HG03097 (cell line): ENCODE results near the gene SLC6A9.
A peak's percentile ranks its signal among the peaks of the same experiment; 100 is the strongest.

ENCODE experiments used
- ATAC-seq: cut with Tn5 transposase; IDR thresholded peaks from one replicate; pipeline ENCODE4 v1.9.1; 2021; ENCODE audit not compliant: unreplicated experiment, low FRiP score

SLC6A9 gene

DNA sequence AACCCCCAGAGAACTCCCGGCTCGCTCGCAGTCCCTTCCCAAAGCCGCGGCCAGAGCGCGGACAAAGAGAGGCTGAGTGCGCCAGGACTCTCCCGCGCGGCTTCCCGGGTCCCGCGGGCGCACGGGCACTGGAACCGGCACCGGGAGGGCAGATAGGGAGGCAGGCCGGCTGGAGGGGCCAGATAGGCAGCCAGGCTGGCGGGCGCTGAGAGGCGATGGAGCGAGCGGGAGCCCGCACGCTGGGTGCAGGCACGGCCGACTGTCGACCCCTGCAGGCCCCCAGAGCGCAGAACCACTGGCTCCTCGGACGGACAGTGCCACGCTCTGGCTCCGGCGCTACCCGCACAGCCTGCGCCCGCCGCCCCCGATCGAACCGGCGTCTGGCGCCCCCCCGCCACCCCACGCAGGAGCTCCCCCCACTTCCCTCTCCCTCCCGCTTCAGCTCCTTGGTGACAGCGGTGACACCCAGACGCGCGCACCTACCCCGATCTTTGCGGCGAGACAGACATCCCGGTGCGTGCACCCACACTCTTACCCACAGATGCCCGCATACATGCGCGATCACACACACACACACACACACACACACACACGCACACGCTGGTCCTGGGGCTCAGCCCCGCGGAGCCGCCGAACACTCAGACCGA lies 534 bp downstream of the SLC6A9 start:
- peak; percentile 29 for ATAC-seq

DNA sequence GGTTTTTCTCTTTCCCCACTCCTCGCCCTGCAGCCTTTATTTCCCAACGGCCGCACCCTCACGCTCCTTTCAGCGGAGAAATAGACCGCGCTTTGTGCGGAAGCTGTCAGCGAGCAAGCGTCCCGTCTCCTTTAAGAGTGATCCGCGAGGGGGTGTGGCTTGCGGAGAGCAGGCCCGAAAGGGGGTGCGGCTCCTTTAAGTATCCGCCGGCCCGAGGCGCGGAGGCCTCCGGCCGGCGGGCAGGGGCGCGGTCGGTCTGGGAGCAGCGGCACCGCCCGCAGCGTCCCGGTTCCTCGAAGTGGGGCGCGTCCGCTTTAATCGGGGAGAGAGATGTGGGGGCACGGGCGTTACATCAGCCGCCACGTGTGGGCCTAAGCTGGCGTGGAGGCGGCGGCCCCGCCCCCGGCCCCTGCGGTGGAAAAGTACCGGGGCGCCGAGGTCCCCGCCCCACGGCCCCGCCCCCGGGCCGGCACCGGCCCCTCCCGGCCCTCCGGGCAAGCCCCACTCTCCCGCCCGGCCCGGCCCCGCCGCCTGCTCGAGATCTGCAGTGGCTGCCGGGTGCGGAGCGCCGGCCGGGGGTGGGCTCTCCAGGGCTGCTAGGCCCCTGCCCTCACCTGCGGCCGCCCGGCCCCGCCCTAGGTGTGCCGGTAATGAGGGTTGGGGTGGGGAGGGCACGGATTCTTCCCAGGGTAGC lies 1.2 kb downstream of the SLC6A9 start:
- ATAC-seq: peak; percentile 75

DNA sequence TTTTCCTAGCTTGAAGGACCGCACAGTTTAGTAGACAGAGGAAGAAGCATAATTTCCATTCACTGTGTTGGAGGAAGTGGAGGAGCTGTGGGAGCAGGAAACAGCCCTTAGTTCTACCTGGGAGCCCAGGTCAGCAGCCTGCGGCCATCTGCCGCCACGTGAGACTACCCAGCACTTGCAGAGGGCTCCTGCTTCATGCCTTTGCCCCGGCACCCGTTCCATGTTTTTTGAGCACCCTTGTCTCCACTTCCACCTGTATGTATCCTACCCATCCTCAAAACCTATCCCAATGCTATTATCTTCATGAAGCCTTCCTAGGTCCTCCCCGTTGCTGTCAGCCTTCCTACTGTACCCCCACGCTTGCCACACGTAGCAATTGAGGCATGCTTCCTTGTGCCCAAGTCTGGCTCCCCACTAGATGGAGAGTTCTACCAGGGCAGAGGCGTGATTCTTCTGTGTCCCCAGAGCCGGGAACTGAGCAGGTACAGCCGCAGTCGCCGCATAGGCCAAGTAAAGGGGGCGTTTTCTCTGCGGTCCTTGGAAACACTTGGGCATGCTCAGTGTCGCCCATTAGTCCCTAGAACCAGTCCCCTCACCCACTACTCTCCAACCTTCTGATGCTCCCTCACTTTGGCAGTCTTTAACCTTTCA lies 1.9 kb downstream of the SLC6A9 start:
- peak; percentile 17 for ATAC-seq

DNA sequence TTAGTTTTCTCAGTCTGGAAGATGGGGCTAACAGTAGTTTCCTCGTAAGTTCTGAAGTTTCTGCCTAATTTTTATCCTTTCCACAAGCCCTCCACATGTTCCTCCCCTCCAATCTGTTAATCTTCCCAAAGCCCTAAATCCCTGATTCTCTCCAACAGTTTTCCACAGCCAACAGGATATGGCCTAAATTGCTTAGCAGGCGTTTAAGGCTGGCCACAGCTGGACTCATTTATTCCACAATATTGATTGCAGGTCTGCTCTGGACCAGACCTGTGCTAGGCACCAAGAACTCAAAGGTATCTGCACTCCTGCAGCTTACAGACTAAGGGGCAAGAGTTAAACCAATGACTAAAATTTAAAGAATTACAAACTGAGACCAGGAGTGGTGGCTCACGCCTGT lies 3.9 kb downstream of the SLC6A9 start:
- ATAC-seq: no peak

DNA sequence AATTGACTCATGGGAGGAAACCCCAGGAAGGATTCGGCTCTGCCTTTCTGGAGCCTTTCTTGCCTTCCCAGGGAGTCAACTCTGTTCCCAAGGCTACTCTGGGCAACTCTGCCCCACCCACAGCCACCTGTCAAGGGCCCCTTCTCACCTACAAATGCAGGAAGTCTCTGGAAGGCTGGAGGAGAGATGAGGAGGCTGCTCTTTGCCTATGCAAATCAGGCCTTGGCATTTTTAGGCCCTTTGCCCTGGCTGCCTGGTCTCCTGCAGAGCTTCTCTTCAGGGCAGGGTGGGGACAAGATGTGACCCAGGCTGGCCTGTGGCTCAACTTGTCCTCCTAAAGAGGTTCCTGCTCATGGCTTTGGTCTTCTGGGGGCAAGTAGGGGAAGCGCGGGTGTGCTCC lies 5.4 kb downstream of the SLC6A9 start:
- no peak for ATAC-seq

DNA sequence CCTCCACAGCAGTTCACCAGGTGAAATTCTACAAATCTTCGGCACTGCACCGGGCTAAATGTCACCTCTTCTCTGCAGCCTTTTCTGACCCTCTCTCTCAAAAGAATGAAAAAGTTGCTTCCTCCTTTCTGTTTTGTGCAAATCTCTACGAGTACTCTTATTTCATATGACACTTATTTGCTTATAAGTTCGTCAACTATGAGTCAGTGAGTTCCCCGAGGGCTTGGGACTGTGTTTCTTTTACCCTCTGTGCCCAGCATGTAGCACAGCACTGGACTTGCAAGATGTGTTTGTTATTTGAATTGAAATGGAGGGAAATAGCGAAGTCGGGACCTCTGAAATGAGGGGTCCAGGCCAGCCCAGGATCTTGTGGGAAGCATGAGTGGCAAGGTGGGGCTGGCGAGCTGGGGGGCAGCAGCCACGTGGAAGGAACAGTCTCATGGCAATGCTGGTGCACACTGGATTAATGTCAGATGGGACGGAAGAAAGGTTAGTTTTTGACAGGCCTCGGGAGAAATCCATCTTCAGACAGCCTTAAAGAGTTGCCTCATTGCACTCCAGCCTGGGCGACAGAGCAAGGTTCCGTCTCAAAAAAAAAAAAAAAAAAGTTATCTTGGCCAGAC lies 6.2 kb downstream of the SLC6A9 start:
- no peak for ATAC-seq

DNA sequence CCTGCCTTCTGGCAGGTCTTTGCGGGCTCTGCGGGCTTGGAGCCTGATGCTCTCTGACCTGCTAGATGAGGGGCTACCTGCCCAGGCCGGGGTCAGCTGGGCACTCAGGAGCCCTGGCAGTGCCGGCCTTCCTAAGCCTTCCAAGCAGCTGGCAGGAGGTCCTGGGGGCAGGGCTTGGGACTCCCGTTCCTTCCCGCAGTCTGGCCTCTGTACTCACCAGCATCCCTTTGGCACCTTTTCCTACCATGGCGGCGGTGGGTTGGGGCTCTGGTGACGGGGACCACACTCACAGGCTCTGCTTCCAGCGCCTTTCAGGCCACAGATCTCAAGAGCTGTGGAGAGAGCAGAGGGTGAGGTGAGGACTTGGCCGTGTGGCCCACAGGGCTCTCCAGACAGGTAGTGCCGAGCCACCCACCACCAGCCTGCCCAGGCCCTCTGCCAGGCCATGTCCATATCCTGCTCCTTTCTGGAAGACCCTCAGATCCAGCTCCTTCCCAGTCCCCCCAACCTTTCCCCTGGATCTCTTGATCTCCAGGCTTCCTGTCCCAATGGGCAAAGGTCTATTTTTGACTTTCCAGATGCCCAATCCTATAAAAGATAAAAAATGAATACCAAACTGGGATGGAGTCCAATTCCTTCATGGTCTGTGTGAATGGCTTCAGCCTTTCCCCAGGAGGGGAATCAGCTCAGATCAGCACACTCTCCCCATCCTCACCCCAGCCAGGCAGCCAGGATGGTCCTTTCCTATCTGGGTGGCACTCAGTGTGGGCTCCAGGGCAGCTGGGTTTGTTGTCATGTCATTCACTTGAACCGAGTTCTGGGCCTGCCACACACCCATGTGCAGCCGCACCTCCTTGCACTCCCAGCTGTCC lies 7.0 kb downstream of the SLC6A9 start:
- no peak for ATAC-seq

DNA sequence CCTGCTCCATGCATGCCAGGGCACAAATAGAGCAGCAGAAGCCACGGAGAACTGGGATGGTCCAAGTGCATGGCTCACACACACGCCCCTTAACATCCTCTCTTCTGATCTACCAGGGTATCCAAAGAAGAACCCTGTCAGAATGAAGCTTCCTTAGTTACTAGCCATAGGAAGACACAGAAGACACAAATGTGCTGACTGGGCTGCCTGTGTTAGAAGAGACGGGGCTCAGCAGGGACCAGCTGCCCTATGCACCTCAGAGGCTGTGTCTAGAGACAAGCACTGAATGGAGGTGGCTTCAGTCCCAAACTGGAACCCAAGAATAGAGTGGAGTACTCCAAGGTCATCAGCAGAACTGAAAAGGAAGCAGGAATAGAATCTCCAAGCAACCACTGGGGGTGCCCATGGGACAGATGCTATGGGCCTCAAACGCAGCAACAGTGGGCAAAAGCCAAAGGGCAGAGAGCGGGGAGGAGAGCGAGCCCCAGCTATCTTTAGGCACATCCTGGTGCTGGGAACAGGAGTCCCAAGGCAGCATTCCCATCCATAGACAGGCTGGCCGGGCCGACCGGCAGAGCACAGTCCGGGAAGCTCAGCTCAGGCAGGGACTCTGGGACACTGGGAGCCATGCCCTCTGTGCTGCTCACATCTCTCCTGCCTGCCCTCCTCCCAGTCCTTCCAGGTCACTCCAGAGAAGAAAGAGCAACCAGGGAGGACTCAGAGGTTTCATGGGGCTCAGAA lies 9.5 kb downstream of the SLC6A9 start:
- no peak for ATAC-seq

DNA sequence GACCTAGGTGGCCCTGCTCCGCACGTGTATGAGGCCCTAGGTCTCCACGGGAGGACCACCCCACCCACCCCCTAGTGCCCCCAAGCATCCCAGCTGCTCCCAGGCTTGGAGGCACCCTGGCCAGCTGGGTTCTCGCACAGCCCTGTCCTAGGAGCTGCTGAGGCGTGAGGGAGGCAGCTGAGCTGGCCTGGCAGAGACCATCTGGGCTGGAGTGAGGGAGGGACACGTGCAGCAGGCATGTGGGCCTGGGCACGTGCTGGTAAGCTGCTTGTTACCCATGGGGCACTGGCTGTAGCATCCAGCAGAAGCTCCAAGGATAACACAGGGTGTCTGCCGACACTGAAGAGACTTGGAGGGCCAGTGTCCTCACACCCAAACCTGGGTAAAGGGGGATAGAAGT lies 10.1 kb downstream of the SLC6A9 start:
- ATAC-seq: no peak

DNA sequence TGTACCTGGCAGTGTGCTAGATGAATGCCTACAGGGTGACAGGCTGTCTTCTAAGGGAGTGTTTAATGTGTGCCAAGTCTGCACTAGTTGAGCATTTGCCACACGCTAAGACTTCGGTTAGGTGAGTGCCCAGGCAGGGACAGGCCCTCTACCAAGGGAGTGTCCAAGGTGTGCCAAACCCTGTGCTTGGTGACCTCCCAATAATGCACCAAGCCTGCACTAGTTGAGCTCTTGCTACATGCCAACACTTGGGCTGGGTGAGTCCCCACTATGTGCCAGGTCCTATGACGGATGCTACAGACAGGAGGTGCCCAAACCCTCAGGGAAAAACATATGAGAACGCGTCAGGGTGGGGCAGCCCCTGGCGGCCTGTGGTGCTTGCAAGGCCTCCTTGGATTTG lies 10.8 kb downstream of the SLC6A9 start:
- ATAC-seq: no peak

DNA sequence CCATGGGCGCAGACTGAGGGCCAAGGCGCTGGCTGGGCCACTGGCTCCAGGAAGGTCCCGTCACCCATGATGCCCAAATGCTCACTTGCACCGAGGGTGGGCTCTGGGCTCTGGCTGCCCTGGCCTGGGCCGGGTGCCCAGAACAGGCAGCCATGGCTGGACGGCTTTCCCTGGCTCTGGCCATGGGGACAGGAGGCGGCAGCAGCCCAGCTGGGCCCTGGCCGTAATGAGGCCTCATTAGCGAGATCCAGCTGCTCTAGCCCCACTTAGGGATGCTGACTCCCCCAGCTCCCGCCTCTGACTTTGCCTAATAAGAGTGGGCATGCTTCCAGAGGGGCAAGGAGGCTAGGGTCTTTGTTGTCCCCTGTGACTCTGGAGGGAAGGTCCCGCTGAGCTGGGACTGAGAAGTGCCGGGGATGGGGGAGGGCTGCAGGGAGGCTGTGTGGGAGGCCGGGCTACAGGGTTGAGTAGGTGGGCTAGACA lies 11.8 kb downstream of the SLC6A9 start:
- ATAC-seq: no peak

DNA sequence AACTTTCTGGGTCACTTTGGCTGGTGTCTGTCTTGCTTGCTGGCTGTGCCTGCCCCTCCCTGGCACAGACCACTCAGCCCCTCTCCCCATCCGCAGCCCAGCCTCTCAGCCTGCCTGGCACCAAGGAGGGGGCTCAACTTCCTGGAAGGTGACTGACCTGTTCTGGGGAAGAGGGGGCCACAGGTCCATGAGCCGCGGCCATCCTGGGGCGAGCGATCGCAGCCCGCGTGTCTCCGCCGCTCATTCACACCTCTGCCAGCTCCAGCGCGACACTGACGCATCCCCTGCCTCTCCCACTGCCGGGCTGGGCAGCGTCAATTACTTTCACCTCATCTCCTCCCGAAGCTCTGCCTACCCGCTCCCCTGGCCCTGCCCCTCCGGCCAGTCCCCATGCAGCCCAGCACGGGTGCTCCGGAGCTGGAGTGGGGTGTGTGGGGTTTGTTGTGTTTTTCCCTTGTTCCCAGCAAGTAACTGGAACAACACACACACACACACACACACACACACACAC lies 14.3 kb downstream of the SLC6A9 start:
- no peak for ATAC-seq

DNA sequence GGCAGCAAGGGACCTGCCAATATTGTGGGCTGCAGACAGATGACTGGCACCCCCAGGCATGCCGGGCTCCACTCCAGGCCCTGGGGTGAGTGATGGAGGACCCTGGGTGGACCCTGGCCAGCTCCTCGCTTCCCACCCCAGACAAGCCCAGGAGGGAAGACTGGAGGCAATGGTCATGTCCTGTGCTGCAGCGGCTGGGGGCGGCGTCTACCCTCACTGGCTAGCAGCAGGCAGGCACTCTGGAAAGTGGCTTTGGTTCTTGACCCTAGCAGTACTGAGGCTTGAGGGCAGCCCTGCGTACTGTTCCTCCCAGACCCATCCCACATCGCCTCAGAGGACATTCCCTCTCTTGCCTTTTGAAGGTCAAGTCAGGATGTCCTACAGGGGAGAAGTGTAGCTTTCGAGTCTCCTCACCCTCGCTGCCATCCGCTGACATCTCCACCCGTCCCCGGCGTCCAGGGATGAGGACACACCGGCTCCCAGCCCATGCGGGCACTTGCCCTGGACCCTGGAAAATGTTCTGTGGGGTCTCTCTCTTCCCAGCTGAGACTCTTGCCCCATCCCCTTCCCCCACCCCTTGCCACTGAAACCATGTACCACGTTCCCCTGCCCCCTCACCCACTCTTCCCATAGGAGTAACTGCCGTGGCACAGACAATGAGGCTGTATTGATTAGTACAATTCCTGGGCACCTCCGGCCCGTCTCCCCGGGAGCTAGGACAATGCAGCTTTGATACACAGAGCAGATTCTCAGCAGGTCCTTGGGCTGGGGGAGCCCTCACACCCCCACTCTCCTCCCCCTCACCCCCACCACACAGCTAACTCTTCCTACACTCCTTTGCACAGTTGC lies 15.0 kb downstream of the SLC6A9 start:
- ATAC-seq: no peak

DNA sequence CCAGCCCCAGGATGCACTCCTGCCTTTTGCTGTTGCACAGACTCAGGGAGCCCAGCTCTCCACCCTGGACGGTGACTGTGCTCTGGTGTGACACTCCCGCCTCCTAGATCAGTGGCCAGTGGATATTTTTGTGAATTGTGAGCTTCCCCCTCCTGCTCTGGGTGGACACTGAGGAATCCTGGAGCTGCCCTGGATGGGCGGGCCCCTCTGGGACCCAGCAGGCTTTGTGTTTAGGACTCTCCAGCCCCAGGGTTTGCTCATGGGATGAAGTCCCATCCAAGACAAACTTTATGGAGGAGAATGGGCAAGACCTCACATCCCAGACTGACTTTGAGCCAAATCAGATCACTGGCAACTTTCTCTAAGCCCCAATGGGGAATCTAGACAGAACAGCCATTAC lies 16.1 kb downstream of the SLC6A9 start:
- ATAC-seq: no peak

DNA sequence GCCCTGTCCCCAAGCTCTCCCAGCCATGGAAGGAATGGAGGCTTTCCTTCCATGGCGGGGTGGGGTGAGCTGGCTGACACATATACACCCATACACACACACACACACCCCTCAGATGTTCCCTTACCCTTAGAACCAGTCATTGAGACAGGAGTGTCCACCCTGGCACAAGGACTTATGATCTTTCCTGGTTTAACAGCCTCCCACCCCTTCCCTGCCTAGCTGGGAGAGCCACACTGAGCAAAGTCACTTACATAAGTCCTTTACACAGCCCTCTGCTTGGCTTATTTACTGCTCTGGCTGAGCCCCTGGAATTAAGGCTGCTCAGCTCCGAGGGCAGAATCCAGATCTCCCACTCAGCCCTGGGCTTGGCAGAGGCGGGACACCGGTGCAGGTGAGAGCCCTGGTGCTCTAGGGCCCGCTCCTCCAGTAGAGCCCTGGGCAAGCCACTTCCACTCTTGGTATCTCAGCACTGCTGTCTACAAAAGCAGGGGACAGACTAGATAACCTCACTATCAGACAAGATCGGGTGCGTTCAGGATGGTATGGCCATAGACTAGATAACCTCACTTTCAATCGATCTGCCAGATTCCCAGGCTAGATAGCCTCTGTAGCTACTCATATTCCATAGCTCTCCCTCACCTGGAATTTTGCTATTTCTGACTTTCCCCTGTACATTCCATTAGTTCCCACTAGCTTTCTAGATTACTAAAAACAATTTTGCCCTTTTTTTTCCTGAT lies 16.7 kb downstream of the SLC6A9 start:
- no peak for ATAC-seq

DNA sequence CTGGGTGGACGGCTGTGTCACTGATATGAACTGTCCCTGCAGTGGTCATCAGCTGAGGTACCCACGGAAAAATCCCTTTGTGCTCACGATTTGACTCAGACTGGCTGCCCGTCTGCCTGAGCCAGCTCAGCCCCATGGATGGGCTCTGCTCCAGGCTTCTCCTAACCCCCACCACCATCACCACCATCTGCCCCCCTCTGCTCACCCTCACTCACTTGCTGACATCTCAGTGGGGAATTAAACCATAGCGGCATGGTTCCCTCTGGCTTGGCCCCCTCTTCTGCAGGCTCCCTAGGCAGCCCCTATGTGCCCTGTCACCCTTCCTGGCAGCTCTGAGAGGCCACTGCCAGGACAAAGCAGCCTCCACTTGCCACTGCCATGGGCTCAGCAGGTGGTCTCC lies 17.3 kb downstream of the SLC6A9 start:
- ATAC-seq: no peak

DNA sequence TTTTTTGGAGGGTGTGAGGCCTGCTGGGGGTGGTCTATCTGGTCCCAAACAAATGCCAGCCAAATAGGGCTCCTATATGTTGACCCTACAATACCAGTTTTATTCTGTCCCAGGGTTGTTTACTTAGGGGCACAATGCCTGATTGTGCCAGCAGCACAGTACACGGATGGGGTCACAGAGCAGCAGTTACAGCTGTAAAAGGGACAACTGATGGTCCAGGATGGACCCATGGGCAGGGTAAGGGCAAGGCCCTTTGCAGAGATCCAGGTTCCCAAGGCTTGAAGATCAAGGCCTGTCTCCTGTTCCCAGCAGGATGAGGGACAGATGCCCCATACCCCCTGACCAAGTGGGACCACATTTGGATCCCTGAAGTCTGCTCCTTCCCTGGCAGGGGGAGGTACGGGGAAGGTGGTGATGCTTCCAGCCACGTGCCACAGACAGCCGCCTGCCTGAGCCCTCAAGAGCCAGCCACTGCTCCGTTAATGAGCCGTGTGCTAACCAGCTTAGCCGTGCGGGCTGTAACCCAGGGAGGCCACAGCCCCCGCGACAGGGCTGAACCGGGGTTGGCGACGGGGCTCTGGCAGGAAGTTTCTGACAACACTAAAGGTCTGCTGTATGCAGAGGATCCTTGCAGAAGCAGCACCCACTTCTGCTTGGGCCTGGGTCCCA lies 18.2 kb downstream of the SLC6A9 start:
- no peak for ATAC-seq

DNA sequence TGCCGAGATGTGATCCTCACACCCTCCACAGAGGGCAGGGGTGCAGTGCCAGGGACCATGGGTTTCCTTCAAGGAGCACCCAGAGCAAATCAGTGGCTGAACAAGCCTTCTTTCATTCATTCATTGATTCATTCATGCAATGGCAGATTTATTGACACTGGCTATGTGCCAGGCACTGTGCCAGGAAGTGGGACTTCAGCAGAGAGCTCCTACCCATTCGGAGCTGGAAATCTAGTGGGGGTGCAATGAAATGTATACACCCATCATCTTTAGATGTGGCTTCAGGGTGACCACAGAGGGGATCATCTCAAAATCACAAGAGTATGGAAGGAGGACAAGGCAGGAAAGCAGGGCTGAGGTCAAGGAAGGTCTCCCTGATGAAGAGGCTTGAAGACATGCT lies 18.9 kb downstream of the SLC6A9 start:
- ATAC-seq: no peak
